ENCODE data around the gene PTPRN2.

Gene PTPRN2

DNA sequence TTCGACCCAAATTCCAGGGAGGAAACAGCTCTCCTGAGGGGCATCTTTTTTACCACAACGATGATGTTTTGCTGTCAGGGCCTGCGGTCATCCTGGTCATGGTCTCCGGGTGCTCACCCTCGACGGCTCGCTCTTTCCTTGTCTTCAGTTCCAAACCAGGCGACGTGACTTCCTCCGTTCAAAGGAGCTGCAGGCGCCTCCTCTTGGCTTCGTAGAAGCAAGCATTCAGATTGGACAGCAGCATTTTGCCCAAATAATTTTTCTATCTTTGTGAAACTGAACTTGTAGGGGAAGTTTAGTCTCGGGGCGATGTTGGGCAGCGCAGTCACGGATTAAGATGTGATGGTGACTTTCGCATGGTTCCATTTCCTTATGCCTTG, 1042.0 kb downstream of the PTPRN2 start:
- TF ChIP-seq CTCF (IDR thresholded peaks at IDR 0.05; ENCODE audit: low read depth, low read length): no peak
- no peak overlapping the region for H3K4me3 ChIP-seq (ENCODE audit: low read depth, low read length)

DNA sequence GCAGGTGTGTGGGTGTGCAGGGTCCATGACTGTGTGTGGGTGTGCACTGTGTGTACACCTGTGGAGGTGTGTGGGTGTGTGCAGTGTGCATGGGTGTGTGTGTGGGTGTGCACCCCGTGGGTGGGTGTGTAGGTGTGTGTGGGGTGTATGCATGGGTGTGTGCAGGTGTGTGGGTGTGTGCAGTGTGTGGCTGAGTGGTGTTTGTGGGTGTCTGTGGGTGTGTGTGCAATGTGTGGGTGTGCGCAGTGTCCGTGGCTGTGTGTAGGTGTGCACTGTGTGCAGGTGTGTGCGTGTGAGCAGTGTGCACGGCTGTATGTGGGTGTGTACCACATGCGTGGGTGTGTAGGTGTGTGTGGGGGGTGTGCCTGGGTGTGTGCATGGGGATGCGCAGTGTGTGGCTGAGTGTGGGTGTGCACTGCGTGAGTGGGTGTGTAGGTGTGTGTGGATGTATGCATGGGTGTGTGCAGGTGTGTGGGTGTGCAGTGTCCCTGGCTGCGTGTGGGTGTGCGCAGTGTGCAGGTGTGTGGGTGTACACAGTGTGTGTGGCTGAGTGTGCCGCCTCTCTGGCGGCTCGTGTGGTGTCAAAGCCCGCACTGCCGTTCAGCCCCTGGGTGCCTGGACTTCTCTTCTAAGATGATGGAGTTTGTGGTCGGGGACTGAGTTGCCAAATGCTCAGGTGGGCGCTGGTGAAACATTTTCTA, 1042.5 kb downstream of the PTPRN2 start:
- H3K4me3 ChIP-seq (ENCODE audit: low read depth, low read length): no peak overlapping the region
- TF ChIP-seq CTCF (IDR thresholded peaks at IDR 0.05; ENCODE audit: low read depth, low read length): no peak

DNA sequence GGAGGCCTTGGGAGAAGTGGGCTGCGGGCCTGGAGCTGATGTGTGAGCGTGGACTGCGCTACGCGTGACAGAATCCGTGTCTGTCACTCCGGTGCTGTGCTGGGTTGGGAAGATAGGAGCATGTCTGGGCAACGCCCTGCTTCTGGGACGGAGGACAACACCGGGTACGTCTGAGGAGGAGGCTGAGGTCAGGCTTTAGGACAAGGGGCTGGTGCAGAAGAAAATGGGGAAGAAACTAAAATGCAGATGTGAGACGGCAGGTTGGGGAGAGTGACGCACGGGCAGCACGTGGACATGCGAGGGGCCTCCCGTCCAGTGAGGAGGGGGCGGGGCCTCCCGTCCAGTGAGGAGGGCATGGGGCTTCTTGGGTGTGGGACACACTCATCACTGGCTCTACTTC, 1043.4 kb downstream of the PTPRN2 start:
- no peak overlapping the region for H3K4me3 ChIP-seq (ENCODE audit: low read depth, low read length)
- TF ChIP-seq CTCF (IDR thresholded peaks at IDR 0.05; ENCODE audit: low read depth, low read length): no peak

DNA sequence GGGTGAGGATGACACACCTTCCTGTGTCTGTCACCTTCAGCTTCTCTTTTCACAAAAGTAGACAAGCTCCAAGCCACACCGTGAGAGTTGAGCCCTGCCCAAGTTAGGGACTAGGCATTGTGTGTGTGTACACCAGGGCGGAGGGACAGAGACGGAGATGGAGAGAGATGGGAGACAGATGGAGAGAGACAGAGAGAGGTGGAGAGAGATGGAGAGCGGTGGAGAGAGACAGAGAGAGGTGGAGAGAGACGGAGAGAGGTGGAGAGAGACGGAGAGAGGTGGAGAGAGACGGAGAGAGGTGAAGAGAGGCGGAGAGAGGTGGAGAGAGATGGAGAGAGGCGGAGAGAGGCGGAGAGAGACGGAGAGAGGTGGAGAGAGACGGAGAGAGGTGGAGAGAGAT, 1043.8 kb downstream of the PTPRN2 start:
- no peak for TF ChIP-seq CTCF (IDR thresholded peaks at IDR 0.05; ENCODE audit: low read depth, low read length)
- H3K4me3 ChIP-seq (ENCODE audit: low read depth, low read length): no peak overlapping the region

- TF ChIP-seq CTCF (IDR thresholded peaks at IDR 0.05; ENCODE audit: low read depth, low read length): no peak
- no peak overlapping the region for H3K4me3 ChIP-seq (ENCODE audit: low read depth, low read length)
Observed at GRCh38 chr7:157543276-157543675, 1044.3 kb downstream of the PTPRN2 start.

DNA sequence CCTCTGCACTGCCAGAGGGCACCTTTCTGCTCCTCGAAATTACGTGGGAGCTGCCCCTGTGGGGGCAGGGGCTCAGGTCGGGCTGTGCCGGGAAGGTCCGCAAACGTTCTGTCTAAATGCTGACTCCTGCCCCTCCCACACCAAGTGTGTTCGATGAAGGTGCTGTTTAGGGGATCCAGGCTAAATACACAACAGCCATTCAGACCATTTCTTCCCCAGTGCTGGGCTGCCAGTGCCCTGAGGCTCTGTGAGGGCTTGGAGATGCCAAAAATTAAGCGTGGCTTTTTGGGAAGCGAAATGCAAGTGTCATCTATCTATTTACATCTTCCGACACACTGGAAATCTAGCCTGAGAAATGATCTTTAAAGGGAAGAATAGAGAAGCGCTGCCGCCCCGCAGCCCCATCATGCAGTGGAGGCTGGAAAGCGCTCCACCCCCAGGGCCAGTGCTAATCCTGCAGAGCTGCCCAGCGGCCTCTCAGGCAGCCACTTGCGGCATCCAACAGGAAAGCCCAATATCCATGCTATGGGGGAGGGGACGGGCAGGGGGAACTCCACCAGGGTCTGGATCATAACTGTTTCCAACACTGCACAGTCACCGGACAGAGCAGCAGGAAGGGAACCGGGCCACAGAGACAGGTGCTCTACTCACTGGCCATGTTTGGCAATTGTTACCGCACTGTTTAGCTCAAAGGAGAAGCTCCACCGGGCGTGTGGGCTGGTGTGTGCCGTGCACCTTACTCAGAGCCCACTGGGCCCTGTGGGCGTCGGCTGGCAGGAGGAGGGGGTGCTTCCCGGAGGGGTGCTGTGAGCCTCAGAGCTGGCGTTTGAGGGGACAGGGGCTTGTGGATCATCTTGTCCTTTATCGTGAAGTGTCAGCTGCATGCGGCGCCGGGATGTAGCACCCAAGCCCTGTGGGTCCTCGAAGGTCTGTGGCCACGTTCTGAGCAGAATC, 1045.3 kb downstream of the PTPRN2 start:
- no peak for TF ChIP-seq CTCF (IDR thresholded peaks at IDR 0.05; ENCODE audit: low read depth, low read length)
- no peak overlapping the region for H3K4me3 ChIP-seq (ENCODE audit: low read depth, low read length)

Data from WI38 (cell line).